Measurements from ENCODE around the gene SLC10A3. TPM values are rescaled to one million over a fixed set of nuclear protein-coding genes. Genes with fewer than 3 reads are reported as not detected.

Gene SLC10A3
- total RNA-seq, 1 experiment from 2014 or later: 17.9 TPM

GRCh38 chrX:154486052-154486395 lies 4.4 kb downstream of the SLC10A3 start:
- TF ChIP-seq CTCF (IDR thresholded peaks at IDR 0.05; ENCODE audit: unreplicated experiment): no peak
- Mint-ChIP-seq H3K27ac (ENCODE audit: low read depth, unreplicated experiment) (no peak overlapping the region), H3K4me1 (ENCODE audit: insufficient read depth, unreplicated experiment) (peaks cover 7% of the 10 kb centered on the region), H3K4me3 (ENCODE audit: unreplicated experiment) (peak overlapping the region; percentile 52), H3K9me3 (ENCODE audit: unreplicated experiment) (no peaks in the 10 kb centered on the region), H3K27me3 (ENCODE audit: insufficient read depth, unreplicated experiment) (peaks cover 23% of the 10 kb centered on the region), H3K36me3 (ENCODE audit: insufficient read depth, unreplicated experiment) (peaks cover 24% of the 10 kb centered on the region)
- intact Hi-C loops (cut with micrococcal nuclease): no loop called here
- peak; percentile 13 for DNase-seq (ENCODE audit: unreplicated experiment)
- ChIA-PET CTCF (interaction anchor here (1.2 kb wide), 1 partner anchor 13 kb away, joined by 4 read pairs; no protein-coding TSS in a partner anchor), POLR2A (interaction anchor here (0.7 to 3.5 kb wide), 10 partner anchors 13 to 718 kb away, joined by 4 to 13 read pairs (median 6); partner anchors contain the start of genes ATP6AP1, RPL10 and TAFAZZIN)
- no TSS peak for BruUV-seq (replicated peaks)

- BruUV-seq (replicated peaks): no TSS peak
- no peak overlapping the region for H3K27ac Mint-ChIP-seq (ENCODE audit: low read depth, unreplicated experiment)
- no peak for DNase-seq (ENCODE audit: unreplicated experiment)
Measured at GRCh38 chrX:154485150-154486051, 5.0 kb downstream of the SLC10A3 start.

GRCh38 chrX:154484255-154485149 lies 5.9 kb downstream of the SLC10A3 start:
- intact Hi-C loops (cut with micrococcal nuclease): no loop called here
- Mint-ChIP-seq H3K27ac (ENCODE audit: low read depth, unreplicated experiment) (no peak overlapping the region), H3K4me1 (ENCODE audit: insufficient read depth, unreplicated experiment) (peaks cover 7% of the 10 kb centered on the region), H3K27me3 (ENCODE audit: insufficient read depth, unreplicated experiment) (peaks cover 23% of the 10 kb centered on the region), H3K4me3 (ENCODE audit: unreplicated experiment) (peak overlapping the region; percentile 36), H3K9me3 (ENCODE audit: unreplicated experiment) (no peaks in the 10 kb centered on the region), H3K36me3 (ENCODE audit: insufficient read depth, unreplicated experiment) (peaks cover 24% of the 10 kb centered on the region)
- TF ChIP-seq CTCF (IDR thresholded peaks at IDR 0.05; ENCODE audit: unreplicated experiment): no peak
- ChIA-PET POLR2A (interaction anchor here (1.0 to 3.5 kb wide), 5 partner anchors 9 to 111 kb away, joined by 3 to 13 read pairs (median 4); no protein-coding TSS in a partner anchor), CTCF (interaction anchor here (0.6 to 0.8 kb wide), 2 partner anchors 39 to 43 kb away, joined by 3 to 4 read pairs; no protein-coding TSS in a partner anchor)
- peak; percentile 15 for DNase-seq (ENCODE audit: unreplicated experiment)
- no TSS peak for BruUV-seq (replicated peaks)

More at GRCh38 chrX:154485150-154486051, 5.0 kb downstream of the SLC10A3 start:
- H3K9me3 Mint-ChIP-seq (ENCODE audit: unreplicated experiment): no peaks in the 10 kb centered on the region
- POLR2A ChIA-PET: interaction anchor here (0.7 to 3.5 kb wide), 10 partner anchors 10 to 719 kb away, joined by 3 to 13 read pairs (median 5); partner anchors contain the start of genes ATP6AP1, RPL10 and TAFAZZIN
- intact Hi-C loops (cut with micrococcal nuclease): no loop called here
- H3K27me3 Mint-ChIP-seq (ENCODE audit: insufficient read depth, unreplicated experiment): peaks cover 23% of the 10 kb centered on the region
- no peak for TF ChIP-seq CTCF (IDR thresholded peaks at IDR 0.05; ENCODE audit: unreplicated experiment)
- H3K4me1 Mint-ChIP-seq (ENCODE audit: insufficient read depth, unreplicated experiment): peaks cover 7% of the 10 kb centered on the region
- peaks cover 24% of the 10 kb centered on the region for H3K36me3 Mint-ChIP-seq (ENCODE audit: insufficient read depth, unreplicated experiment)
- H3K4me3 Mint-ChIP-seq (ENCODE audit: unreplicated experiment): peak overlapping the region; percentile 52
- CTCF ChIA-PET: interaction anchor here (0.6 to 1.2 kb wide), 3 partner anchors 12 to 55 kb away, joined by 3 to 6 read pairs (median 4); no protein-coding TSS in a partner anchor

Measured in MCF 10A (cell line).